ENCODE data around the gene HARBI1. TPM values are rescaled to one million over a fixed set of nuclear protein-coding genes. Genes with fewer than 3 reads are reported as not detected.

The HARBI1 gene
- total RNA-seq, 4 donors from 2014 or later: 1.3 to 6.2 (median 3.5) TPM

- Histone ChIP-seq H3K27me3 (no peaks in the 10 kb centered on the region), H3K9me3 (no peaks in the 10 kb centered on the region), H3K4me1 (no peaks in the 10 kb centered on the region), H3K27ac (no peak overlapping the region), H3K4me3 (replicated peaks in 1 of 3) (no peak overlapping the region), H3K36me3 (peaks cover 0 to 5% of the 10 kb centered on the region in 2 donors)
- TF ChIP-seq POLR2A (IDR thresholded peaks at IDR 0.05) (no peak), CTCF (IDR thresholded peaks at IDR 0.05) (no peak)
- intact Hi-C loops (cut with DNase I): no loop called here
- no peak for DNase-seq
- 91 to 100% methylated on average over 1 of the region's 1 CpG for WGBS, 2 donors
Measured at GRCh38 chr11:46604796-46605195, 12.2 kb downstream of the HARBI1 start.

- WGBS, 2 donors: 91% methylated on average over 15 of the region's 15 CpGs
- H3K9me3 ChIP-seq: no peaks in the 10 kb centered on the region
- no peak for TF ChIP-seq POLR2A (IDR thresholded peaks at IDR 0.05)
- no peak for TF ChIP-seq CTCF (IDR thresholded peaks at IDR 0.05)
- peaks cover 0 to 5% of the 10 kb centered on the region in 2 donors for H3K36me3 ChIP-seq
- no peak for DNase-seq
- no peak overlapping the region for H3K4me3 ChIP-seq (replicated peaks in 1 of 3)
- intact Hi-C loops (cut with DNase I): no loop called here
- no peaks in the 10 kb centered on the region for H3K4me1 ChIP-seq
- no peak overlapping the region for H3K27ac ChIP-seq
- no peaks in the 10 kb centered on the region for H3K27me3 ChIP-seq
Measured at GRCh38 chr11:46603704-46604308, 13.2 kb downstream of the HARBI1 start.

GRCh38 chr11:46601129-46601528 lies 15.9 kb downstream of the HARBI1 start:
- Histone ChIP-seq H3K9me3 (no peaks in the 10 kb centered on the region), H3K4me3 (replicated peaks in 1 of 3) (no peak overlapping the region), H3K36me3 (peaks cover 0 to 5% of the 10 kb centered on the region in 2 donors), H3K27me3 (no peaks in the 10 kb centered on the region), H3K27ac (peak overlapping the region in 1 of 3 donors; percentile 40), H3K4me1 (no peaks in the 10 kb centered on the region)
- intact Hi-C loops (cut with DNase I): no loop called here
- WGBS, 2 donors: 76 to 88% methylated on average over 1 of the region's 1 CpG
- TF ChIP-seq POLR2A (IDR thresholded peaks at IDR 0.05) (no peak), CTCF (IDR thresholded peaks at IDR 0.05) (no peak)
- DNase-seq: no peak

GRCh38 chr11:46600194-46600960 lies 16.6 kb downstream of the HARBI1 start:
- intact Hi-C loops (cut with DNase I): no loop called here
- no peak for DNase-seq
- no peaks in the 10 kb centered on the region for H3K9me3 ChIP-seq
- 76 to 80% methylated on average over 3 of the region's 3 CpGs for WGBS, 2 donors
- H3K36me3 ChIP-seq: peaks cover 0 to 5% of the 10 kb centered on the region in 2 donors
- TF ChIP-seq POLR2A (IDR thresholded peaks at IDR 0.05) (no peak), CTCF (IDR thresholded peaks at IDR 0.05) (no peak)
- H3K4me1 ChIP-seq: no peaks in the 10 kb centered on the region
- no peak overlapping the region for H3K4me3 ChIP-seq (replicated peaks in 1 of 3)
- peak overlapping the region in 2 of 3 donors; percentile 12 to 40 for H3K27ac ChIP-seq
- no peaks in the 10 kb centered on the region for H3K27me3 ChIP-seq
